Amniotic stem cell (primary cell): ENCODE results near the gene ERC1.
"Not testable (repeated sequence)": the region's sequence is repeated elsewhere in the genome, so short reads cannot be mapped to it uniquely, and the experiment has no call there.

Experiments
- DNase-seq: peaks from one replicate; lab custom pipeline; 2025; lab: John Stamatoyannopoulos, UW

The ERC1 gene

DNA sequence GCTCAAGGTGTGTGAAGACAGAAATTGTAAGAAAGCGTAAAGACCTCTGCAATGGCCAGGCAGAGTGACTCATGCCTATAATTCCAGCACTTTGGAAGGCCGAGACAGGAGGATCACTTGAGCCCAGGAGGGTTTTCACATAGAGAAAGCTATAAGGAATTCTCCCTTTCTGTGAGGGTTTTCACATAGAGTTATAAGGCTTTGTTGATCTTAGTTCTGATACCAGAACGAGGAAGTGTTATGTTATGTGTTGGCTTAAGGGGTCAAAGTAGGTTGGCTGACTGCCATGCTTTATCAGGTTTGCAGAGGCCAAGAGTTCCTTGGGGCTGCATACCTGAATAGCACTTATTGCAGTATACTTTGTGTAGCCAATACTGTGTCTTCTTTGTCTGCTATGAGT, 139.1 kb downstream of the ERC1 start:
- no peak for DNase-seq

DNA sequence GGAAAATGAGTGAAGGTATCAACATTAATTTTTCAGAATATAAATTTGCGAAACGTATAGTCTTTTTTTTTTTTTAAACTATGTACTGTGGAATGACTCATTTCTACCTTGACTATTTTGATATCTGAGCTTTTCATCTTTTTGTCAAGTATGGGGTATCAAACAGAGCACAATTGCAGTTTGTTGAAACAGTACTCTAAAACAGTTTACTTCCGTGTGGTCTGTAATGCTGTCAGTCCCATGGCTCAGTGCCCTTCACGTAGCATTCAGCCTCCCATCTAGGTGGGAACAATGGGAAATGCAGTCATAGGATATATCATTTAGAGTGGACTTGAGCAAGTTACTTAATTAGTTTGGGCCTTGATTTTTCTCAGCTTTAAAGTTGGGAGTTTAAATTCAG, 139.5 kb downstream of the ERC1 start:
- DNase-seq, result no peak

DNA sequence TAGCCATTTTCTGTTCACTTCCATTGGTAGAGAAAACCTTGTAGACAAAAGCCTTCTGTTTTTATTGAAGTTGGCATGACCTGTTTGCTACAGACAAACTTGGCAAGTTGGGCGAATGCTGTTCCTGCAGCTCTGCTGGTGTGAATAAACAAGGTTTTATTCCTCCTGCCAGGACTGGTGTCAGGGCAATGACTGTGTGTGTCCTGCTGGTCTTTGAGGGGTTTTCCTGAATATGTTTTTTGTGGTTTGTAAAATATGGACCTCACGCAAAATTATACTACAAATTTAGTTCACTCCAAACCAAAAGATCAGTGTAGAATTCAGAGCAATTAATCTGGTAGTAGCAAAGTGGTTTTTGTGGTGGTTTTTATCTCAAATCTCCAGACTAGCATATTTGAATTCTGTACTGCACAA, 140.8 kb downstream of the ERC1 start:
- no peak for DNase-seq

DNA sequence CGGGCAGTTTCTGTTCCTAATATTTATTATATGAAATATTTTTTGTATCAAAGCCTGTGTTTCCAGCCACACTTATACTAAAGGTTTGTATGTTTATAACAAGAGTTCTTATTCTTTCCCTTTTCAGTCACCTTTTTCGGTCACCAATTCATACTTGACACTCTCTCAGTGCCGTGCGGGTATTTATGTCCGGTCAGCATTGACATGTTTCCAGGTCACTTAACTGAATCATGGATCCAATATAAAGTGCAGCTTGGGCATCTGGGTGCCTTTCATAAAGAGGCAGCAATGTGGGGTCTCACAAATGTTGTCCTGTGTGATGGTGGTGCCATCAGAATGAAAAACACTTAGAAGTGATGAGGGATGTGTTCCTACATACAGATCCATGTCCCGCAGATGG, 141.3 kb downstream of the ERC1 start:
- no peak for DNase-seq

DNA sequence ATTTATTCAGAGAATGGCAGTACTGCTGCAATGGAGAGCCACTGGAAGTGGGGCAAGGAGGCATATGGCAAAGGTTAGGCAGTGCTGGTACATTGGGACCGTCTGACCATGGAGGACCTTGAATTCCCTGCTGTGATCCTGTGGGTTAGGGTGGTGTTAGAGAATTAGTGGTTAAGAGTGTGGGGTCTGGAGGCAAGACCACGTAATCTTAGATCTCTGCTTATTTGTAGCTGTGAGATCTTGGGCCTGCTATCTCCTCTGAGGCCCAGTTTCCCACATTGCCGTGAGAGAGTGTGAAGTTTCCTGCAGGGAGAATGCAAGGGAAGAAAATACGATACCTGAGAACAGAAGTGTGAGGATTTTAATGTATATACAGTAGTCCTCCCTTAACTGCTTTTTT, 147.7 kb downstream of the ERC1 start:
- DNase-seq, result no peak

DNA sequence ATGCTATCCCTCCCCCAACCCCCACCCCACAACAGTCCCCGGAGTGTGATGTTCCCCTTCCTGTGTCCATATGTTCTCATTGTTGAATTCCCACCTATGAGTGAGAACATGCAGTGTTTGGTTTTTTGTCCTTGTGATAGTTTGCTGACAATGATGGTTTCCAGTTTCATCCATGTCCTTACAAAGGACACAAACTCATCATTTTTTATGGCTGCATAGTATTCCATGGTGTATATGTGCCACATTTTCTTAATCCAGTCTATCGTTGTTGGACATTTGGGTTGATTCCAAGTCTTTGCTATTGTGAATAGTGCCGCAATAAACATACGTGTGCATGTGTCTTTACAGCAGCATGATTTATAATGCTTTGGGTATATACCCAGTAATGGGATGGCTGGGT, 155.7 kb downstream of the ERC1 start:
- not testable (repeated sequence) for DNase-seq

DNA sequence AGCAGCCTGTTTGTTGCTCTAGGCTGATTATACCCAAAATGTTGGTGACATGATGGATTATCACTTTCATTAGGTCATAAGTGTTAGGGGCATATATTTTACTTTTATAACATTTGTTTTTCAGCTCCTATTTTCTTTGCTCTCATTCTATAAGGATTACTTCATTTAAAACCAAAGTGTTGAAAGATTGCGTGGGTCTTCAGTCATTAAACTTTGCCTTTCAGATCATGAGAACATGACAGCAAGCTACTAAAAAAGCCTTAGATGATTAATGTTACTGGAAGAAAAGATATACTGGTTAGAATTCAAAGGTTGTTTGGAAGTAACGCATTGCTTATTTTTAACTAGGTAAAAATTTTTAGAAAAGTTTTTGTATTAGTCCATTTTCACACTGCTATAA, 156.8 kb downstream of the ERC1 start:
- no peak for DNase-seq

DNA sequence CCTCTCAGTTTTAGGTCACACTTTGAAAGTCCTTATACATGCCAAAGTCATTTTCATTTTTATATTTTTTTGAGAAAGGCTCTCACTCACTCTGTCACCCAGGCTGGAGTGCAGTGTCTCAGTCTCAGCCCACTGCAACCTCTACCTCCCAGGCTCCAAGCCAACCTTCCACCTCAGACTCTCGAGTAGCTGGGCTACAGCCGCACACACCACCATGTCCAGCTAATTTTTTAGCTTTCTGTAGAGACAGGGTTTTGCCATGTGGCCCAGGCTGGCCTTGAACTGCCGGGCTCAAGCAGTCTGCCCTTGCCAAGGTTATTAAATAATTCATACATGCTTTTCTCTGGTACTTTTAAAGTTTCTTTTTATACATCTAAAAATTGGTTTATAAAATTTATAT, 166.0 kb downstream of the ERC1 start:
- no peak for DNase-seq

DNA sequence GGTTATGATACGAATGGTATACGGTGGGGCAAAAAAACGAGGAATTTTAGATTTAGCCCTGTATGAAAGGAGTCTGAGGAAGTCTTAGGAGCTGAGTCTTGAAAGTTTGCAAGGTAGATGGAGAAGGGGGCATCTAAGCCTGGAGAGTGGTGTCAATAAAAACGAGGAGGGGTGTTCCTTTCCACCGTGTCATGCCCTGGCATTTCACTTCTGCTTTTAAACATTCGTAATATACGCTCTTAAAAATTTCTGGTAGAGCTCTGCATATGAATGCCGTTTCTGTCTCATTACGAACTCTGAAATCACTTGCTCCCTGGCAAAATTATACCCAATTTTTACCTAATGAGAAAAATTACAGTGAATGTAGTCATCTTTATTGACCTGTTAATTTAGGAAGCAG, 170.2 kb downstream of the ERC1 start:
- DNase-seq, result no peak

DNA sequence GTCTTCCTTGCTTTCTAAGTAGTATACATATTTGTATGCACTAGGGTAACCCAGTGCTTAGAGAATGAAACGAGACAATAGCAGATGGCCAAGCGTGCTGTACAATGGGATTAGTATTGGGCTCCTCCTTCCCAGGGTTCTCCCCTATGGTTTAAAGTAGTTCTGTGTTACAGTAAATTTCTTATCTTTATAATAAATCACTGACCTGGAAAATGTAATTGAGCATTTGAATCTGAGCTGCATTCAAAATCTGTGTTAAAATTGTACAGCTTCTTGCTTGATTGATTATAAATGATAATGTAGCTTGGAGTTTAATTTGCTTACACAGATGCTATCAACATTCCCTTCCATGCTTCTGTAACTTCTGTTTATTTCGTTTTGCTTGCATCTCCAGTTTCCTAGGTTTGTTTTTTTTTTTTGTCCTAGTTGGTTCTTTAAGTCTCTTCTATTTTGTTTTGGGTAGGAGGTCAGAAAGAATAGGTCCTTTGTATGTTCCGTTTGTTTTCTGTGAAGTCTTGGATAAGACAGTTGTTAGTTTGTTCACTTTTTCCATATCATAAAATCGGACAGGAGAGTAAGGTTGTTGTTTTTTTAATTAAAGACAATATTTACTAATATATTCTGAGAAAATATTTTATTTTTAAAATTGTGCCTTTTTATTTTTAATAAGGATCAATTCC, 171.2 kb downstream of the ERC1 start:
- no peak for DNase-seq

DNA sequence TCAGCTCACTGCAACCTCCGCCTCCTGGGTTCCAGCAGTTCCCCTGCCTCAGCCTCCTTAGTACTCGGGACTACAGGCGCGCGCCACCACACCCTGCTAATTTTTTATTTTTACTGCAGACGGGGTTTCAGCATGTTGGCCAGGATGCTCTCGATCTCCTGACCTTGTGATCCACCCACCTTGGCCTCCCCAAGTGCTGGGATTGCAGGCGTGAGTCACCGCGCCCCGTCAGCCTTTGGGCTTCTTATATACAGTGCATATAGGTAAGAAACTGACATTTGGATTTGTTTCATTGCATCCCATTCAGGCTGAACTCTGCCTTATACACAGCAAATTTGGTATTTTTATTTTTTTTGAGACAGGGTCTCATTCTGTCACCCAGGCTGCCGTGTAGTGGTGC, 176.8 kb downstream of the ERC1 start:
- DNase-seq, result no peak

DNA sequence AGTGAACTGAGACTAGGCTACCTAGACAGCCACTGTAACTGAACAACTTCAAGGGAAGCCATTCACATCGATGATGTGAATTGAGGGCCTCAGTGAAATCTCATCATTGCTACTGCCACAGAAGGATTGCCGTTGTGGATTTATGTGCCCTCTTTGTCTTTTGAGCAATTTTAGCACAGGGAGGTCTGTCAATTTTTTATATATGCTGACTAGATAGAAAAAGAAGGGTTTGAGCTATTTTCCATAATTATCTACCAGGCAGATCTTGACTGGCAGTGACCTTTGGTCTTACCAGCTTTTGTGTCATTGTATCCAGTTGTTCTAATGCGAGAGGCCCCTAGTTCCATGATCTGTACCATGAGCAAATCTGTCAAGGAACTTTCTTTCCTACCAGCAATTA, 179.4 kb downstream of the ERC1 start:
- no peak for DNase-seq

DNA sequence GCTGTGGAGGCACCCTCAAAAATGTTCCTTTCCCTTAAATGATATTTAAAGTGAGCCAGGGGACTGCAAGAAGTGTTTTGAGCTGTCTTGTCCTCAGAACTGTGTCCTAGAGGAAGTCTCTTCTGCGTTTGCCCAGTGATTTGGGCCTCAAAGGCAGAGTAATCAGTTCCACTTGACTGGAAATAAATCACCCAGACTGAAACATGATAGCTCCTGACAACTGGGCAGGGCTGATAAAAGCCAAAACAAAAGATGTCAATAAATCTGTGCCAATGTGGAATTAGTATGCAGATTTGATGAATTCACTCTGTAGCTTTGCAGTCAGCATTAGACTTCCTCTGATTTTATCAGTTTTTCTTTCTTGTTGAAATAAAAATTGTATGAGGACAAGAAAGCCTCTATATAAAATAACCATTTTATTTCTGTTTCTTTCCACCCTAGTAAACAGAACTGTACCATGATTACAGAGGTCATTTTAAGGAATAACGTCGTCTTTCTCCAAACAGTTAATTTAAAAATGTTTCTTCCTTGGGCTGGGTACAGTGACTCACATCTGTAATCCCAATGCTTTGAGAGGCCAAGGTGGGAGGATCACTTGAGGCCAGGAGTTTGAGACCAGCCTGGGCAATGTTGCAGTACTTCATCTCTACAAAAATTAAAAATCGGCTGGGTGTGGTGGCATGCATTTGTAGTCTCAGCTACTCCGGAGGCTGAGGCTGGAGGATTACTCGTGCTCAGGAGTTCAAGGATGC, 180.8 kb downstream of the ERC1 start:
- no peak for DNase-seq

DNA sequence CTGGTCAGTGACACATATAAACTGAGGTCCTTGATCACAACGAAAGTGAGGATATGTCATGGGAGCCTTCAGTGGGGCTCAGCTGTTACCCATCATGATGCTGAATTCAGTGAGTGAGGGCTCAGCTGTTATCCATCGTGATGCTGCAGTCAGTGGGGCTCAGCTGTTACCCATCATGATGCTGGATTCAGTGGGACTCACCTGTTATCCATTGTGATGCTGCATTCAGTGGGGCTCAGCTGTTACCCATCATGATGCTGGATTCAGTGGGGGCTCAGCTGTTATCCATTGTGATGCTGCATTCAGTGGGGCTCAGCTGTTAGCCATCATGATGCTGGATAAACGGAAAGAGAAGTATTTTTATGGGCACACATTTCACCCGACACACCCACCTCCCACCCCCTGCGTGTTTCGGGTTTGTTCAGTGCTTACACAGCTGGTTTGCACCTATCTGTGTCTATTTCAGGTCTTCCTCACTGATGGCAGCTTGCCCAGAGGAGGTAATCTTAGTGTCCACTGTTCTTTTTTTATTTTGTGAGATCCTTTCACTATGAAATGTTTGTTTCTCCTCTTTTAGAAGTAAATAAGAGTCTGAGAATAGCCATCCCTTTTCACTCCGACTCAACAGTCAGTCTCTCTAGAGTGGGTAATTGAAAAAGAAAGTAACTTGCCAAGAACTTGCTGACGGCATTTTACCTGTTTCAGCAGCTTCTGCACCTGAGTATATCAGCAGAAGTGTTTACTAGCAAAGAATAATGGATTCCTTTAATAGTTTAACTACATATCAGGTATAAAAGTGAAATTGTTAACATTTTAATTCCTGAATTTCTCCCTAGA, 183.0 kb downstream of the ERC1 start:
- DNase-seq, result no peak

DNA sequence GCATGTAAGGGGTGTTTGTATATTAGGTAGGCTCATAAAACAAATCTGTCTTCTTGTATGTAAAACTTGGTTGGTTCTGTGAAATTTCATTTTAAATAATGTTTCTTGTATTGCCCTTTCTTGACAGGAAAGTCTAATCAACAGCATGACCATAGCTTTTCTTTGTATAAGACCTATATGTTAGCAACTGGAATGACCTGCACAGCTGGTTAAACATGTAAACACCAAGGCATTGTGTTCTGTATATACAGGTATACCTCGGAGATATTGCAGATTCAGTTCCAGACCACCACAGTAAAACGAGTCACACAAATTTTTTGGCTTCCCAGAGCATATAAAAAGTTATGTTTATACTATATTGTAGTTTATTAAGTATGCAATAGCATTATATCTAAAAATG, 183.6 kb downstream of the ERC1 start:
- DNase-seq, result no peak

DNA sequence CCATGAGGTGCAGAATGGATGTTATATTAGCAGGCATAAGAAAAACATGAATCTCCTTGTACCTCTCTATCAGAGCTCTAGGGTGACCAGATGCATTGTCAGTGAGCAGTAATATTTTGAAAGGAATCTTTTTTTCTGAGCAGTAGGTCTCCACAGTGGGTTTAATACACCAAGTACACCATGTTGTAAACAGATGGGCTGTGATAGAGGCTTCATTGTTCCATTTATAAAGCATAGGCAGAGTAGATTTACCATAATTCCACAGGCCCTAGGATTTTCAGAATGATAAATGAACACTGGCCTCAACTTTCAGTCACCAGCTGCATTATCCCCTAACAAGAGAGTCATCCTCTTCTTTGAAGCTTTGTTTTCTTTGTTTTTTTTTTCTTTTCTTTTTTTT, 185.2 kb downstream of the ERC1 start:
- no peak for DNase-seq

DNA sequence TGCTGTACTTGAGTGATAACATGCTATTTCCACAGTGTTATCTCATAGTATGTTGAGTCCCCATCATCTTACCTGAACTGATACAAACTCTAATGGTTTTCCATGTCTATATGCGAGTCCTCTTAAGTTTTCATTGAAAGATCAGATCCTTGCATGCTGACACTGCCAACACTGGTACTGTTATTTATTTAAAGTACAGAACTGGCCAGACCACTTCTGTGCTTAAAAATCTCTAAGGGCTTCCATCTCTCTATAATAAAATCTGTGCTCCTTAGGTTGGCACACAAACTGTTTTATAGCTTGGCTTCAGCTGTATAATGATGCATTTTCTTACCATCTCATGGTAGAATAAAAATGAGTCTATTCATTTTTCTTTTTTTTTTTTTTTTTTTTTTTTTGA, 188.1 kb downstream of the ERC1 start:
- no peak for DNase-seq

DNA sequence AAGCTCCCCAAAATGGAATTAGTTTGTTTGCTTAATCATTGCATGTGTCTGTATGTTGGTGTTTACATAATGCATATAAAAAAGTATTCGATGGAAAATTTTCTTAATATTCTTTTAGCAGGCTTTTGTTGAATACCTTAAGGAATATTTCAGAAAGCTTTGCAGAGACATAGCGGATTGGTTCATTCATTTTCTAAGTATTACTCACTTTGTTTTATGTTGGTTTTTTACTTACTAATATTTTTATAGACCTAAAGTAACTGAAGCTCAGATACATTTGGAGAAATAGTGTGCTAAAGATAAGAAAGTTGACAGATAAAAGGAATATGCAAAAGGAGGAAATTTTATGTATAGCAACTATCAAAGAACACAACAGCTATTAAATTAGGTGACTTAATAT, 191.0 kb downstream of the ERC1 start:
- DNase-seq, result no peak

DNA sequence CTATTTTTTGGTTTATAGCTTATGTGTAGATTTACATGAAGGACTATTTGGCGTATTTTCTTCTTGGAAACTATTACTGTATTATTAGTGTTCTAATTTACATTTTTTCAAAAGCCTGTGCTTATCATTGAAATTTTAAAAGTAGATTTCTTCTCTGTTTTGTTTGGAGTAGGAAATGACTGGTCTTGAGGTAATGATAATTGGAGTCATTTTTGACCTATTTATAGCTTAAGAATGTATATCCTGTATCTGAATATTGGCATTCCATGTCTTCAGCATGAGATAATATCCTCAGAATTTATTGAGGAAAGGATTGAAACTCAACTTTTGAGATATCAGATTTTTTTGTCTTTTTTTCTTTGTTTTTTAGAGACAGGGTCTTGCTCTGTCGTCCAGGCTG, 193.4 kb downstream of the ERC1 start:
- no peak for DNase-seq

DNA sequence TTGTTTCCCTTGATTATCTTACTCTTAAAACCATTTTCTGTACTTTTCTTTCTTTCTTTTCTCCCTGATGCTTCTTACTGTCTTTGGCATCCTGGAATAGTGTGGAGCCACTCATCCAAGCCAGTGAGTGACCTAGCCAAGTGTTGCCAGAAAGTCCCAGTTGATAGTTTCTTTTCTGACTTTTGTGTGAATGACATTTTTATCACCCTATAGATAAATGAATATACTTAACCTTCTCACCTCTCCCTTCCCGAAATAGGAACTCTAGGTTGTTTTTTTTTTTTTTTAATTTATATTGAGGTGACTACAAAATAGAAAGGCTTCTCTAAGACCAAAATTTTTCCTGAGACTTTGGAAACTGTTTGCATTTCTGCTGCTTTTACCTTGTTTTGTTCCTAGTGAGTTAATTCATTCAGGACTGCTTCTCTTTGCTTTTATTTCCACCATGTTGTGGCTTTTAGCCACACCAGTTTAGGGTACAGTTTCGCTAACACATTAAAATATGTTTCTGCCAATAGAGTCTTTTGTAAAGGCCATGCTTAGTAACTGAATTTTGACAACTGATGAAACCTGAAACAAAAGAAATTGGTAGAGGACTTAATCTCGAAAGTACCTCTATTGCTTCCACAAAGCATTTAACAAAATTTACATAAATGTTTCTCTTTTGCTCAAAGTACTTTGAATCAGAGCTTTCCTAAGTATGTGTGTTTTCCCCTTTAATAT, 194.6 kb downstream of the ERC1 start:
- DNase-seq, result no peak

DNA sequence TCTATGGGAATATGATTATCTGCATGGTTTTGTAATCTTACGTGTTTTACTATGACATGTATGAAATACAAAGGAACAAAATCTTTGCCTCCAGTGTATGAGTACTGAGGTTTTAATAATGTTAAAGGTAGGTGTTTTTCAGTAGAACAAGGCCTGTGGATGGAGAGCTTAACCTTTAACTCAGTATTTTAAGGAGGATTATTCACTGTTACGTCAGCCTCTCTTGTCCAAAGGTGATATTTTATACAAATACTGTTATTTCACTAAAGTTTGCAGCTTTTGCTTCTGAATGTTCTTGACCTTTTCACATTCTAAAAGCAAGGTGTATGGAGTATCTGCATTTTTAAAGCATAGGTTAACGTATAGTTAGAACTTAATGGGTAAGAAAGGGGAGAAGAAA, 195.3 kb downstream of the ERC1 start:
- DNase-seq, result no peak

DNA sequence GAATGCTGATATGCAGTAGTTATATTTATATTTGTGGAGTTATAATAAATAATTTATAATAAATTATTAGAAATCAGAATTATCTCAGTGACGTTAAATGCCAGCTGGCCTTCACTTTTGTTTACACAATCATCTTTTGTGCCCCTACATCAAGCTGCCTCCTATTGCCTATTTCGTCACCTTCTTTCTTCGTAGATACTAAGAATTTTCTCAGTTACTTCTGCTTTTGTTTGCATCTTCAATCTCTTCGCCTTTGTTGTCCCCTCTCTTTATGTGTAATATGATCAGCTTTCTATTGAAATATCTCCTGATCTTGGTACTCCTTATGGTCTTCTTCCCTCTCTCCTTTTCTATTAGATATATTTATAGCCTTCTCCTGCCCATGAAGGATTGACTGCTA, 197.0 kb downstream of the ERC1 start:
- DNase-seq, result no peak
